Nucleus accumbens (tissue), 56 donors: ENCODE data around the gene DENND1A.
A peak's percentile ranks its signal among the peaks of the same experiment; 100 is the strongest.
"Not testable (repeated sequence)": the region's sequence is repeated elsewhere in the genome, so short reads cannot be mapped to it uniquely, and the experiment has no call there.

Experiments used
- DNase-seq, 56 donors: peaks; one replicate each; lab custom pipeline; 2025; lab: John Stamatoyannopoulos, UW

The DENND1A gene

DNA sequence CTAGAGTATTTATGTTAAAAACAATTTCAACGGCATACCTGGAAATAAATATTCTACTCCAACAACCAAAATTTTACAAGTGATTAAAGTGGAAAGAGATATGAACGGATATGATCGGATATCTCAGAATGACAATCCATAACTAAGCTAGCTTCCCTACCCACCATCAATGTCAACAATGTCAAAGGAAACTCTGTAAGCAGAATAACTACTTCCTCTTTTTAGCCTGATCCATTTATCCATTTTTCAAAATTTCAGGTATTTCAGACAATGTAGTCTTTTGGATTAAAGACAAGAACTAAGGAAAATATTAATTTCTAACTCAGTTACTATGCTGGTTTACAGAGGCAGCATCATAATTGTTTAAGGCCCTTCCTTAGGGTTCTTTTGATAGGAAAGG is 188.7 kb downstream of the DENND1A start:
- DNase-seq = no peak

DNA sequence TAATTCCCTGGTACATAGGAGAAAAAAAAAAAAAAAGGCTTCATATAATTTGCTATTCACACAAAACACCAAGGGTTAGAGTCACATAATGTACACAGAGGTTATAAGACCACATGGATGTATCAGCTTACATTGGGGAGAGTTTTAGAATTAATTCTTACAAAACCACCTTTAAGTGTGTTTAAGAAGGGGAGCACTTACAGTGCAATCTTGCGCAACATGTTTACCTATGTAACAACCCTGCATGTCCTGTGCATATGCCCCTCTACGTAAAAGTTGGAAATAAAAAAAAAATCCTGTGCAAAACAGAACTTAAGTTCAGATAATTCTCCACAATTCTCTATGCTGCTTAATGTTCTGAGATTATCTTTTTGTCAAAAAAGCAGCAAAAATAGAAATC is 190.0 kb downstream of the DENND1A start:
- DNase-seq = no peak

DNA sequence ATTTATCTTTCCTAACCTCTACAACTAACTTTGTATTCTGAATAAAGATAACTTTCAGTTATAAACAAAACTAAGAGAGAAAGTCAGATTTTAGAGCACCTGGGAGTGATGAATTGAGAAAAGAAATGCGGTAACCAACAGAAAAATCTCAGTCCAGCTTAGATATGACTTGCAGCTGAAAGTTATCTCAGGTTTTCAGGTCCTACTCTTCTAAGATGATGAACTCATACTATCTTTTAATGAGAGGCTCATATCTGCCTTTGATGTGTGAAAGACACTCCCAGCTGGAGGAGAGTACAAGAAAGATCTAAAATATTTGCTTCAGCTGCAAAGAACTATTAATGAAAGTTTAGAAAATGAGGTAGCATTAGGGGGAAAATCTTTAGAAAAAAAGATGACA is 190.5 kb downstream of the DENND1A start:
- no peak for DNase-seq

DNA sequence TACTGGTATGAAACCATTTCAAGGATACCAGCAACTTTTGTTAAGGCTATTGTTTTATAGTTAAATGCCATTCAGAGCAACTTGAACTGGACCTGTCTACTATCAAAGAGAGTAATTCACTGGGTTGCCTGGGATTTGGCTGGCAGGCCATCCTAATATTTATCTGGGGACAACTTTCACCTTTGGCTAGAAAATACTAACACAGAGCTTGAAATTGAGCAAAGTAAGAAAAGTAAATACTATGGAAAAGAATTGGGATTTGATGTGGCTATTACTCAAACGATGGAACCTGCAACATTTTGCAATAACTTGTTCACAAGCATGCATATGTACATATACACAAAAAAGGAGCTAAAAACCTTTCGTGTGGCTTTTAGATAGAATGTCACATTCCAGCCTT is 191.3 kb downstream of the DENND1A start:
- DNase-seq = no peak

DNA sequence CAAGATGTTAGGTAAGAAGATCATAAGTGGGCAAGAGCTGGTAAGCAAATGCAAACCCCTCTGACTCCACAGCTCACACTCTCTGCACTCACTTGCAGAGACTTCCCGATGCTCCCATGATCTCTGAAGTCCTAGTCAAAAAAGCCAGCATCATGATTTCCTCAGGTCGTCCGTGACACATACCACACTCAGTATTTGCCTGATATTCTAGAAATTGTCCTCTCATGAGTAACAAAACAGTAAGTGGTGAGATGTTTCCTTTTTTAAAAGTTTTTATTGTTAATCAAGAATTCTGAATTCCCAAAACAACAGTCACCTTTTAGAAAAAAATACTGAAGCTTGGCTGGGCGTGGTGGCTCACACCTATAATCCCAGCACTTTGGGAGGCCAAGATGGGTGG is 194.6 kb downstream of the DENND1A start:
- no peak for DNase-seq

DNA sequence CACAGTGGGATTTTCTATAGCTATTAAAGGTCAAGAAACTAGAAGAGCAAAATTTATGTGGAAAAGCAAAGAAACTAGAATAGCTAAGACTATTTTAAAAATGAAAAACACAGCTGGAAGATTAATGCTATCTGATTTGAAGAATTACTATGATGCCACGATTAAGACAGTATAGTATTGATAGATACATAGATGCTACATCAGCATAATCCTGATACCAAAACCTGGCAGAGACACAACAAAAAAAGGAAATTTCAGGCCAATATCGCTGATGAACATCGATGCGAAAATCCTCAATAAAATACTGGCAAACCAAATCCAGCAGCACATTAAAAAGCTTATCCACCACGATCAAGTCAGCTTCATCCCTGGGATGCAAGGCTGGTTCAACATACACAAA is 201.4 kb downstream of the DENND1A start:
- not testable (repeated sequence) for DNase-seq

DNA sequence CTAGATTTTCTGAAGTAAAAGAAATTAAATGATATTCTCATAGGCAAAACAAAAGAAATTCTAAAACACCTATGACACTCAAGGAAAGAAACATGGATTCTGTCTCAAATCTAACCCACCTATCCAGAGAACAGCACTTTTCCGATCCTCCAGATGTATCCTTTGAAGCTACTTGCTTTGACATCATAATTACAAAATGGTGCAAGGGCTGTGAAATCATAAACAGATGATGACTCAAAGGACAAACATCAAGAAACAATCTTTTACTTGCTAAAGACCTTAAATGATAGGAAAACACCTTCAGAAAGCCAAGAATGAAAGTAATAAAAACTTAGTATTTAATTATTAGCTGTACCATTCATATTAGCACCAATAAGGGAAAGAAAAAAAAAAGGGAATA is 202.6 kb downstream of the DENND1A start:
- DNase-seq = no peak

DNA sequence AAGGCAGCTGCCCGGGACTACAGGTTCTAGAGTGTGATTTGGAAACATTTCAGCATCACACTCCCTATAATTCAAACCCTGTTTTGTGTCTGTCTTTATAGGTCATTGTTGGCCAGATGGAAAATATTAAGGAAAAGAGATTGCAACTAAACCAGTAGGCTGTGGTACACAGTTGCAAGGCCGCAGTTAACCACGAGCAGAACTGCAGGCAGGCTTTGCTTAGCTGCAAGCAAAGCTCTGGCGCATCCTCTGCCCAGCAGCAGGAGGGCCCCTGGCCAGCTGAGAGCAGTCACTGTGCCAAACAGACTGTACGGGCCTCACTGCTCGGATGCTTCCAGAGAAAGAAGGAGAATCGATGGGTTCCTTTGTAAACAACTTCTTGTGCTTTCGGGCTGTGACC is 204.5 kb downstream of the DENND1A start:
- peak in 49 of 56 donors; percentile 1 to 77 (median 35) for DNase-seq

DNA sequence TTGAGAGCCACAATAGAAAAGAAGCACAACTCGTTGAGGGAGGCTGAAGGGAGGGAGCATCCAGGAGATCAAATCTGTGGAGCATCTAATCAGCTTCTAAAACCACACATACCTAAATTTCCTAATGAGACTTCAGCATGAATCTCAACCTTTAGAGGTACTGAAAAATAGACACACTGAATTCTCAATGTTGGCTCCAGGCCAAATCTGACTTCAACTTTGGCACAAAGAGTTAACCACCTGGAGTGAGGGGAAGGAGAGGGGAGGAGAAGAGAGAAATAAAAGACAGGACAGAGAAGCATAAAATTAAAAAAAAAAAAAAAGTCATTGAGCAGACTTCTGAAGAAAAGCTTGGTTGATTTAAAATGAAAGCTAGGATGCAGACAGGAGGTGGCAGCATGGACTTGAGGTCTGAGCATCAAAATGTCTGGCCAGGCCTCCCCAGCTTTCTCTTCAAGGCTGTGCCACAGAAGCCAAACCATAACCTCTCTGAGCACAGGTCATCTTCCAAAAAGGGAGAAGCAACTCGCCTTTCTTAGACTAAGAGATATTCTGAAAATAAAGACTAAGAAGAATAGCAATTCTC is 205.6 kb downstream of the DENND1A start:
- peak in 12 of 56 donors; percentile 1 to 36 (median 14) for DNase-seq

DNA sequence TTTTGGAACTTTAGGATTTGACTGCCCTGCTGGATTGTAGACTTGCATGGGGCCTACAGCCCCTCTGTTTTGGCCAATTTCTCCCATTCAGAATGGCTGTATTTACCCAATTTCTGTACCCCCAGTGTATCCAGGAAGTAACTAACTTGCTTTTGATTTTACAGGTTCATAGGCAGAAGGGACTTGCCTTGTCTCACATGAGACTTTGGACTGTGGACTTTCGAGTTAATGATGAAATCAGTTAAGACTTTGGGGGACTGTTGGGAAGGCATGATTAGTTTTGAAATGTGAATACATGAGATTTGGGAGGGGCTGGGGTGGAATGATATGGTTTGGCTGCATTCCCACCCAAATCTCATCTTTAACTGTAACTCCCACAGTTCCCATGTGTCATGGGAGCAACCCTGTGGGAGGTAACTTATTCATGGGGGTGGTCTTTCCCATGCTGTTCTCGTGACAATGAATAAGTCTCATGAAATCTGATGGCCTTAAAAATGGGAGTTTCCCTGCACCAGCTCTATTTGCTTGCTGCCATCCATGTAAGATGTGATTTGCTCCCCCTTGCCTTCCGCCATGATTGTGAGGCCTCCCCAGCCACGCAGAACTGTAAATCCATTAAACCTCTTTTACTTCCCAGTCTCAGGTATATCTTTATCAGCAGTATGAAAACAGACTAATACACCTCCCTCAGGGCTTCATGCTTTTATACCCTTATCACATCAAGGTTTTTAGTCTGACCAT is 206.6 kb downstream of the DENND1A start:
- DNase-seq = no peak

DNA sequence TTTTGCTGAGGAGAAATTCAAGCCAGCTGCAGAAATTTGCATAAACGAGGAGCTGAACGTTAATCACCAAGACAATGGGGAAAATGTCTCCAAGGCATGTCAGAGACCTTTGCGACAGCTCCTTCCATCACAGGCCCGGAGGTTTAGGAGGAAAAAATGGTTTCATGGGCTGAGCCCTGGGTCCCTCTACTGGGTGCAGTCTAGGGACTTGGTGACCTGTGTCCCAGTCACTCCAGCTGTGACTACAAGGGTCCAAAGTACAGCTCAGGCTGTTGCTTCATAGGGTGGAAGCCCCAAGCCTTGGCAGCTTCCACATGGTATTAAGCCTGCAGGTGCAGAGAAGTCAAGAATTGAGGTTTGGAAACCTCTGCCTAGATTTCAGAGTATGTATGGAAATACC is 207.5 kb downstream of the DENND1A start:
- DNase-seq = no peak

DNA sequence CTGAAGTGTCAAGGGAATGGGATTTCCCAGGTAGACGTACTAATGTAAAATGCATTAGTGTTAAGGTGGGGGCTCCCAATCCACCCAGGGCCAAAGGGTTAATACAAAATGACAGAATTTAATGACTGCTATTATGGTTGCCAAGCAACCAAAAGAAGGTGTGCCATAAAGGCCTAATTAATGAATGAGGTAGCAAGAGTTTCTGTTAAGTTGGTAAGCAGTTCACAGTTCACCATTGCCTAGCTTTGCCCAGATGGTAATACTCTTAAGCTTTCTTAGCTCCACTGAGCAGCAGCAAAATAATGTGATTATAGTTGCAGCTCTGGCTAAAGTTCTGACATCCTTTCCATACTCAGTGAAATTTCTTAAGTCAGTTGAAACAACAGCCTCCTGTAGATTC is 211.7 kb downstream of the DENND1A start:
- no peak for DNase-seq

DNA sequence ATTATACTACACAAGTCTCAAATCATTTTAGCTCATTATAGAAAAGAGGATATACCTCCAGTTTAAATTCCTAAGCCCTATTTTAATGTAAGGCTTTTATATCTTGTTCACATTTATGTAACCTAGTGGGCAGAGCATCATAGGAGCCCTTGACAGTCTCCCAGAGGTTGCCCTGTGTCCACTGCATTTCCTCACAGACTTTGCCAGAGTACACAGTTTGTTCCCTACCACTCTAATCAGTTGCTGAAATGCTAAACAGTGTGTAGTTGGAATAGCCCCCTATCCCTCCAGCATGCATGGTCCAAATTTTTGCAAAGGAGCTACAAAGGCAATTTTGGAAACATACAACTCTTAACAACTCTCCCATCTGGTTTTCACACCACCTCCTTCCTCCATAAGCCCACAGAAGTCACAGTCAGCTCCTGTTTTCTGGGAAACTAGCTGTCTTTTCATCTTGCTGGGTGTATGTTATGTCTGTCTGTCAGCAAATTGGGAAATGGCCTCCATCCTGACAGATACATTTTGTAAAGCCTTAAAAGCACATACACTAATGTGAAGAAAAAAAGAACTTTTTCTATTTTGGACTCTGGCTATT is 212.2 kb downstream of the DENND1A start:
- DNase-seq = no peak

DNA sequence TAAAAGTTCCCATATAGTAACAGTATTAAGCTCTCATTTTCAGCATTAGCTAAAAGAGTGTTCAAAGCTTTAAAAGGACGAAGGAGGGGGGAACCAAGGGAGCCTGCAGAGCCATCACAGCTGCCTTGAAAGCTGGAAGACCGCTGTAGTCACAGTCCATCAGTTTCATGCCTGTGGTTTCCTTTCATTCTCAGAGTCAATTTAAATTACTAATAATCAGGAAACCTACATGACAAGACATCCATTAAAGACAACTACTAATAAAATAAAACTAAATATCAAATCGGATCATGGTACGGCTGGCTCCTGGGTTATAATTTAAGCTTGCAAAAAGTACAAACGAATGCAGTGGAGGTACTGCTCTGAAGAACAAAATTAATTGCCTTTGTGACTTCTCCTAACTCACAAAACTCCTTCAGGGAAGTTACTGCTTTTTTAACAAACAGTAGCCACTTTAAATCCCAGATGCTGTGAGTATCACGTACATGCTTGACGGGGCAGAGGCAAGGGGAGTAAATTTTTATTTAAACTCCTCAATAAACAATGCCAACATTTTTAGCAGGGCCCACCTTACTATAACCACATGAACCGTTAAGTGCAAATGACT is 213.5 kb downstream of the DENND1A start:
- DNase-seq = no peak

DNA sequence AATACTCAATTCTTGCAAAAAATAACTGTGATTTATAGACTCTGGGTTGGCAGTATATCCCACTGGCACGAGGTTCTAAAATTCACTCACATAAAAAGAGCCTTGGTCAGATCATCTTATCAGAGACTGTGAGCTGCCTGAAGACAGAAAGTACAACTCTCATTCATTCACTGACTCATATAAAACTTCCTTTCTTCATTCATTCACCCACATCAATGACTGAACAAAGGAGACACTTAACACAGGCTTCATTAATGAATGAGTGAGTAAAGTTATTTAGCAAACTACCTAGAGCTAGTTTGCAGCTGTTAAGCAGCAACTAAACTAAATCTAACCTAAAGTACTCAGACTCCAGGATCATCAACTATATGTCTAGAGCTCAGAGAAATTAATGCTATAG is 214.7 kb downstream of the DENND1A start:
- DNase-seq = no peak

DNA sequence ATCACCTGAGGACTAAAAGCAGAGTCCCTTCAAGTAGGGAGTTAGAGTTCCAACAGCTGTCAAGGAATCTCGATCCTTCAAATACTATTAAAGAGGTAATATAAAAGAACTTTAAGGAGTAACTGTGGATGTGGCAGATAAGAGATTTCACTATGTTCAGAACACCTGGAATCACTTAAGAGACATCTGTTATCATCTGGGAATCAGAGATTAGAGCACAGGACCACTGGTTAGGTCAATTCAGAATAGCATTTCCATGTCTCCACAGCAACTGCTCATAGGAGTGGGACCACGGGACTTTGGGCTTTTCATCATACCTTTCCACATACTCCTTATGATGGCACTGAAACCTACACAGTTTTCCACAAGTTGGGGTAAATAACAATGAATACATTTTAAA is 216.6 kb downstream of the DENND1A start:
- no peak for DNase-seq

DNA sequence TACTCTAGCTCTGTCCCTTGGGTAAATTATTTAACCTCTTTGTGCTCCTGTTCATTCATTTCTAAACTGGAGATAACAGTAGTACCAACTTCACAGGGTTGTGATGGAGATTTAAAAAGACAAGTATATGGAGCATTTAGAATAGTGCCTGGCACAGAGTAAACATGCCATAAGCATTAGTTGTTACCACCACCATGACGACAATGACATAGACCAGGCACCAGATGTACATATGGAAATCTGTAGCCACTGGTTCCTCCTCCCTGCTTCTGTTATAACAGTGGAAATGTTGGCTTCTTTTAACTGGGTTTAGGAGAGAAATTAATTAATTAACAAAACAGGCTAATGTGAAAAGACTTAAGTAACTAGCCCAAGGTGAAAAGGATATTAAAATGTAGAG is 217.5 kb downstream of the DENND1A start:
- no peak for DNase-seq

DNA sequence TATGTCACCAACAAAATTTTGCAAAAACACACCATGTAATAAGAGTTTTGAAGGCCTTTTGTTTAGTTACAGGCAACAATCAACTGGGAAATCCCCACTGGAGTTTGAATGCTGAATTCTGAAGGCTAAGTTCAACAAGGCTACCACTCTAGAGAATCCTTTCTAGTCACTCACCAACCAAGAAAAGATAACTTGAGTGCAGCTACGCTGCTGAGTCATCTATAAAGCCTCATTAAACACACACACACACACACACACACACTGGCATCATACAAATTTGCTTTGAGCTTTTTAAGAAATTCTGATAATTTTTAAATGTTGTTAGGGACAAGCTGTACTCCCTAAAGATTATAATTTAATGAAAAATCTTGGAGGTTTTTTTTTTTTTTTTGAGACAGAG is 219.6 kb downstream of the DENND1A start:
- DNase-seq = no peak

DNA sequence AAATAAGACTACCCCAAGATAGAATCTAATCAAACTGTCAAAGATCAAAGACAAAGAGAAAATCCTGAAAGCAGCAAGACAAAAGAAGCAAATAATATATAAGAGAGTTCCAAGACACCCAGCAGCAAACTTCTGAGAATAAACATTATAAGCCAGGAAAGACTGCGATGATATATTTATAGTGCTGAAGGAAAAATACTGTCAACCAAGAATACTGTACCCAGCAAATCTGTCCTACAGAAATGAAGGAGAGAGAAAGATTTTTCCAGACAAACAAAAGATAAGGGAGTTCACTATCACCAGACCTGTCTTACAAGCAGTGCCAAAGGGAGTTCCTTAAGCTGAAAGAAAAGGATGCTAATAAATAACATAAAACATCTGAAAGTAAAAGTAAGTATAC is 227.4 kb downstream of the DENND1A start:
- no peak for DNase-seq

DNA sequence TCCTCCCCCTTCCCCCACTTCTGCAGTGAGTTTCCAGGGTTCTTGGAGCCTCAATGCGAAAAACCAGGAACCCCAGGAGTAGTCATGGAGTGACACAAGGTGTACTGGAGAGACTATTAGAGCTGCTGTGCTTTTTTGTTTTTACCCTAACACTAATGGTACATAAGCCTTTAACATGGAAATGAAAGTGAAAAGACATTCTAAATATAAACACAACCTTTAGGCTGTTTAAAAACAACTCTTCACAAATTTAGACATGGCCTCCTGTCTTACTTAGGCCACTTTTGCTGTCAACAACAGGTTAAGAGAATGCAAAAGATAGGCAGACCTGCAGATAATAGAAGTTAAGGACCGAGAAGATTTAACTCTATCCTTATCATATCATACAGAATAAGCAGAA is 232.2 kb downstream of the DENND1A start:
- DNase-seq = no peak

DNA sequence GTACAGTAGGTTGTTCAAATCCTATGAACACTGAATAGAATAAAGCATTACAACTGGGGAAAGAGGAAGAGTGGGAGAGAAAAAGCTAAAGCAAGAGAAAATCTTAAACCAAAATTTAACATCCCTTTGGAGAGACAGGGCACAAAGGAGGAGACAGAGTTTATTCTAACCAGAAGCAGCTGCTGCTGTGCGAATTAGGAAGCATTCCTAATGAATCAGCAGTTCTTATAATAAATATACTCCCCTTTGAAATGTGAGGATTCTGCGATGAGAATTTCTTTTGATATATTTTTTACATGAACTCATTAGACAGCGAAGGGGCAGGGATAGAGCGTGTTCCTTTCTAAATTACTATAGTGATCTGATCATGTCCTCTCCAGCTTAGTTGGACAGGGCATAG is 233.4 kb downstream of the DENND1A start:
- DNase-seq = no peak

DNA sequence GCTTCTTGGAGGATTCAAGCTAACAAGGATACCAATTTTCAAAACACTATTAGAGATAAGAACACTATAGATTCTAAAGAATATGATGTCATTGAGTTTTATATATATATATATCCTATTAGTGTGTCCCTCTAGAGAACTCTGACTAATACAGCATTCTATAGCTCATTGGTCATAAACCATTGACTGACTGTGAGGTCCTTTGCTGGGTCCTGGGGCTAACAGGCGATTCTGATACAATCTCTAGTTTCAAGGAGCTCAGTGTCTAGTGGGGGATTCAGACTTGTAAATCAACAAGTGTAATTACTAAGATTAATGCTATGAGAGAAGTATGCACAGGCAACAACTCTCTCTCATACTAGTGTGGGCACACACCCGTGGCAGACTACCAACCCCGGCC is 234.5 kb downstream of the DENND1A start:
- DNase-seq = no peak
